LNCAP (cell line): ENCODE data around the gene TDP1.

Experiments
- TF ChIP-seq, protein P1 (sequence below): fragments of 450-650 bp; IDR thresholded peaks from 2 replicates; pipeline ENCODE4 v1.5.1; 2017; ENCODE audit warnings: mild to moderate bottlenecking

The TDP1 gene

DNA sequence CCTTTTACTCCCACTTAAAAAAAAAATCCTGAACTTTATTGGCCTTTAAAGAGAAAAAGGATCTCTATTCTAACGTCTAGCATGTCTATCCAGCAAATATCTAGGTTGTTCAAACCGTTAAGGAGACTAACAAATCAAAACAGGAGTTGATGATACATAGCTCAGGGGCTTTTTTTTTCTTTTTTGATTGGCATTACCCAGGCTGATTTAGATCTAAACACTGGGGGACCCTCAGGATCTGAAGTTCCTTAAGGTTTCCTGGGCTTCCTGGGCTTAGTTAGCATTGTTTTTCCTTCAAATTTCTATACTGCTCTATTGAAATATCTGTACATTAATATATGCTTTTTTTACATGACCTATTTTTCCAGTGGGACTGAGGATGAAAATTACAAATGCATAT lies 43.5 kb upstream of the TDP1 start:
- TF ChIP-seq, protein P1, sequence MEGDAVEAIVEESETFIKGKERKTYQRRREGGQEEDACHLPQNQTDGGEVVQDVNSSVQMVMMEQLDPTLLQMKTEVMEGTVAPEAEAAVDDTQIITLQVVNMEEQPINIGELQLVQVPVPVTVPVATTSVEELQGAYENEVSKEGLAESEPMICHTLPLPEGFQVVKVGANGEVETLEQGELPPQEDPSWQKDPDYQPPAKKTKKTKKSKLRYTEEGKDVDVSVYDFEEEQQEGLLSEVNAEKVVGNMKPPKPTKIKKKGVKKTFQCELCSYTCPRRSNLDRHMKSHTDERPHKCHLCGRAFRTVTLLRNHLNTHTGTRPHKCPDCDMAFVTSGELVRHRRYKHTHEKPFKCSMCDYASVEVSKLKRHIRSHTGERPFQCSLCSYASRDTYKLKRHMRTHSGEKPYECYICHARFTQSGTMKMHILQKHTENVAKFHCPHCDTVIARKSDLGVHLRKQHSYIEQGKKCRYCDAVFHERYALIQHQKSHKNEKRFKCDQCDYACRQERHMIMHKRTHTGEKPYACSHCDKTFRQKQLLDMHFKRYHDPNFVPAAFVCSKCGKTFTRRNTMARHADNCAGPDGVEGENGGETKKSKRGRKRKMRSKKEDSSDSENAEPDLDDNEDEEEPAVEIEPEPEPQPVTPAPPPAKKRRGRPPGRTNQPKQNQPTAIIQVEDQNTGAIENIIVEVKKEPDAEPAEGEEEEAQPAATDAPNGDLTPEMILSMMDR, result no peak

DNA sequence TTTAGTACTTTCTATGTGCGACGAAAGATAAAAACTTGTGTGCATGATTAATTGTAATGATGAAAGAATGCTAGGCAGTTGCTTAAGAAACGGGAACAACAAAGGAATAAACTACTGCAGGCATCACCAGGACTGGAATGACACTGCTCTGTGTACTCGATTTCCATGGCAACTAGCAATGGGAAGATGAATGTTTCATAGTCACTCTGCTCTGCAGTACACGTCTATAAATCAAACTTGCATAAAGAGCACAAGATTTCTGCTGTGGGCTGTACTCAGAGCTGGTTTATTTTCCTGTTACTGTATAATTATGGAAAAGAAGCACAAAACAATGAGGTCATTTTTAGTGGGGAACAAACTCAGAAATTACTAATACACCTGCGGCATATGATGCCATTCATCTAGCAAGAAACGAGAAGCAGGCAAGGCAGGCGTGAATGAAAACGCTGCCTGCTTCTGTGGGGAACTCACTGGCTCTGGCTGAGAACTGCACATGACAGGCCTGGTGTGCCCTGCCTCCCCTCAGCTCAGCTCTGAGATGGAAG lies 43.0 kb upstream of the TDP1 start:
- TF ChIP-seq, protein P1, result no peak

DNA sequence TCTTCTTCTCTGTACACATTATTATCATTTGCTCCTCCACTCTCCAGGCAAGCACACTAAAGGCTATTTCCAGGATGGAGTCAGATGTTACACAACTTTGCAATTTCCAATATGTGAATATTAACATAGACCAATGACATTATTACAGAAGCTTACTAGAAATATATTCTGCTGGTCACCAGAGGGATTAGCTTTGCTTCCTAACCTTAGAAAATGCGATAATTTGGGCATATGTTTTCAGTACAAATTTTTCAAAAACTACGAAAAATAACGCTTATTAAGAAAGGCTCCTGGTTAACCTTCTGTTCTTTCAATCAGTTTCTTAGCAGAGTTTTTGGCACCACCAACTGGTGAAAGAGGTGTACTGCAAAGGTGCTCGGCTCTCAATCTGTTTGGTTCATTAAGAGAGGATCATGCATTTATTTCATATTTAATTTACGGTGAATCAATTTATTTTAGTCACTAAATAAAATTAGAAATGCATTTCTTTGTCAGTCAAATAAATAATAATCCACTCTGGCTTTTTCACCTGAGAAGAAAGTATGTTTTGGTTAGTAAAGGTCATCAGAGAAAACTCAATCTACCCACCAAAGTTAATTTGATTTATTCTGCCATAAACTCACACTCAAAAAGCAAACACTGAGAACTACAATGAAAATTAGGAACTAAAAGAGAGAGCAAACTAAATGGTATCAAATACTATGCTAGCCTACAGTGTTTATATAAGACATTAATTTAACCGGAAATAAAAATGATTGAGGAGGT lies 40.4 kb upstream of the TDP1 start:
- TF ChIP-seq, protein P1, result peak; percentile 97

DNA sequence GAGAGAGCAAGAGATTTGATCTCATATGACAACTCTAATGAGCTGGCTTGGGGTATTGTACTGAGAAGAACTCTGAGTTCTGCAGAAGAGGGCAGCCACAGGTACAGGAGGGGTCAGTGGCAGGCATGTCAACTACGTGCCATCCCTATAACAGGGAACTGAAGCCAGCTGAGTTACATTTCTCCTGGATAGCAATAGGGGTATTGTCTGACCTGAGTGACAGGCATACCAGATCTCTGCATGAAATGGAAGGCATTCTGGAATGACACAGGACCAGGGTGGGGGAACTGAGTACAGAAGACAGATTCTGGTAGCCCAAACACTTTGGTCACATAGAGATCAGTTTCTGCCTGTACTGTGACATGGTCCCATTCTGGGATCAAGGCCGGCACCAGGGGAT lies 37.0 kb upstream of the TDP1 start:
- TF ChIP-seq, protein P1, result no peak

DNA sequence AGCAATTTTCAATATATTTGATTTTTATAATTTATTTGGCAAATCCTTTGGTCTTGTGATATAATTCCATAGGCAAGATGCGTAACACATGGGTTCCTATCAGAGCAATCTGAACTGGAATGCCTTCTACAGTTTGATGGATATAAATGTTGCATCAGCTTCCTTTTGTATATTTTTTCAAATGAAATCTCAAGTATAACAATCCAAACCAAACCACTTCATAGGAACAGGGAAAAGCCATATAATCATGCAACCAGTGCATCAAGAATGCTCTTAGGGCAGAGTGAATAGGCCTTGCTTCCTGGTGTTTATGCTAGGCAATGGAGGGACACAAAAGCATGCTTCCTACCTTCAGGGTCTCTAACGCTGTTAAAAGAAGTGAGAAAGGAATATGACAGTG lies 35.7 kb upstream of the TDP1 start:
- TF ChIP-seq, protein P1, result no peak

DNA sequence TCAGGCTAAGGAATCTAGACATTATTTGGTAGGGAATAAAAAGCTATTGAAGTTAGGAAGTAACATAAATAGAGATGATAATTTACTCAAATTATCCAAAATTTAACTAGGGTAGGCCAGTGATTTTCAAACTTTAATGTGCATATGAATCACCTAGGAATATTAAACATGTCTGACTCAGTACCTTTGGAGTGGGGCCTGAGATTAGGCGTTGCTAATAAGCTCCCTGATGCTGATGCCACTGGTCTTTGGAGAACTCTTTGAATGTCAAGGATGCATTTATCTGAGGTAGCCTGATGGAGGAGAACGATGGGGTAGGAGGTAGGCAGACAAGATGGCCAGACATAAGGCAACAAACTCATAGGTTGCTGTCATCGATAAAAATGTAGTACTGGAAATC lies 34.4 kb upstream of the TDP1 start:
- TF ChIP-seq, protein P1, result no peak

DNA sequence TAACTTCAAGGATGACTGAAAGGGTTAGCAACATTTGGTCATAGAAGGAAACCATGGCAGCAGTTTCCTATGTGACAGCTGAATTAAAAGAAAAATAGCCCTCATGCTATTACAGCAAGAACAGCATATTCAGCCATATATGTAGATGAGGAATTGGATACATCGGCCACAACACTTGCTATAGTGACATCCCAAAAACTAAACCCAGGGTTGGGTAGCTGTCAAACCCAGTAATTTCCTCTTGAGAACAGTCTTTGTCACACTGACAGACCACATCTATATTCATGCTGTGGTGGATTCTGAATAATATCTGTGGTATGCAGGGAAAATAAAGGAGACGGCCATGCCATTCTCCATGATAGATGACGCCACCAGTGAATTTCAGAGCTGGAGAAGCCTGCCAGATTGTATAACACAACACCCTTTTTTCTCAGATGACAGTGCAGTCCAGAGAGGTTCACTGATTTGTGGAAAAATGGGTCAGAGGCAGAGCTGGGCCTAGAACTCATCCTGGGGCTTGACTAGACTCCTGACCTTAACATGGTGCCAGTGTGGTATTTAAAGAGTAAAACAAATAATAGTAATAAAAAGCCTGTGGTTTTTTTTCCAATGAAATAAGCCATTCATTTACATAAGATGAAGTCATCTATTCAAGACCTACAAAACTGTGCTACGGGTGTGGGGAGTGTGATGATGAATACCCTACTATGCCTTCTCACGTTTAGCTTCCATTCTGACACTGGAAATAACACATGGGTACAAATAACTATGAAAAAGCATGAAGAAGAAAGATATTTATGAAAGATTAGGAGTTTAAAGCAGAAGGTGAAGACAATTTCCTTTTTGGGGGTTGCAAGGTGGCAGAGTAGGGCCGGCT lies 33.5 kb upstream of the TDP1 start:
- TF ChIP-seq, protein P1, result no peak
